KMS-11 (cell line): ENCODE measurements around the gene WIPF3.
"Not testable (repeated sequence)": the region's sequence is repeated elsewhere in the genome, so short reads cannot be mapped to it uniquely, and the experiment has no call there.

Source experiments
- H2AFZ ChIP-seq: fragments of 200-600 bp; sonication (generic); 2 replicates; pipeline ENCODE4 v1.6.1; 2016; ENCODE audit warnings: antibody characterized with exemption, mixed run types, low read depth
- H3K27ac ChIP-seq: fragments of 200-600 bp; sonication (generic); 2 replicates; pipeline ENCODE4 v1.6.1; 2016; ENCODE audit warnings: mild to moderate bottlenecking, mixed run types
- H3K27me3 ChIP-seq: fragments of 200-600 bp; sonication (generic); 2 replicates; pipeline ENCODE4 v1.6.1; 2017; ENCODE audit warnings: mild to moderate bottlenecking, low read depth, mixed run types, moderate library complexity; ENCODE audit not compliant: insufficient read depth
- H3K36me3 ChIP-seq: fragments of 200-600 bp; sonication (generic); 2 replicates; pipeline ENCODE4 v1.6.1; 2017; ENCODE audit warnings: mild to moderate bottlenecking, mixed run types; ENCODE audit not compliant: insufficient read depth
- H3K4me1 ChIP-seq: fragments of 200-600 bp; sonication (generic); 2 replicates; pipeline ENCODE4 v1.6.1; 2016; ENCODE audit warnings: mild to moderate bottlenecking, low read depth, mixed run types; ENCODE audit not compliant: poor library complexity, severe bottlenecking
- H3K4me2 ChIP-seq: fragments of 200-600 bp; sonication (generic); 2 replicates; pipeline ENCODE4 v1.7.0; 2016; ENCODE audit warnings: mild to moderate bottlenecking, mixed run types
- H3K4me3 ChIP-seq: fragments of 200-600 bp; sonication (generic); IDR thresholded peaks from 2 replicates; pipeline ENCODE4 v1.6.1; 2017; ENCODE audit warnings: low read depth, low read length, mixed read lengths; ENCODE audit not compliant: insufficient read depth
- H3K79me2 ChIP-seq: fragments of 200-600 bp; sonication (generic); 2 replicates; pipeline ENCODE4 v1.6.1; 2016; ENCODE audit warnings: low read depth, mixed run types; ENCODE audit not compliant: insufficient read depth
- H3K9ac ChIP-seq: fragments of 200-600 bp; sonication (generic); 2 replicates; pipeline ENCODE4 v1.6.1; 2016; ENCODE audit warnings: mild to moderate bottlenecking, mixed run types
- H4K20me1 ChIP-seq: fragments of 200-600 bp; sonication (generic); 2 replicates; pipeline ENCODE4 v1.6.1; 2016; ENCODE audit warnings: mild to moderate bottlenecking, mixed run types; ENCODE audit not compliant: insufficient read depth
- TF ChIP-seq, protein P1 (sequence below): fragments of 200-600 bp; sonication (generic); conservative IDR thresholded peaks from 2 replicates; pipeline ENCODE4 v1.6.1; 2017; ENCODE audit warnings: low read depth, mild to moderate bottlenecking, antibody characterized with exemption, low read length, moderate library complexity, mixed read lengths

Gene WIPF3

DNA sequence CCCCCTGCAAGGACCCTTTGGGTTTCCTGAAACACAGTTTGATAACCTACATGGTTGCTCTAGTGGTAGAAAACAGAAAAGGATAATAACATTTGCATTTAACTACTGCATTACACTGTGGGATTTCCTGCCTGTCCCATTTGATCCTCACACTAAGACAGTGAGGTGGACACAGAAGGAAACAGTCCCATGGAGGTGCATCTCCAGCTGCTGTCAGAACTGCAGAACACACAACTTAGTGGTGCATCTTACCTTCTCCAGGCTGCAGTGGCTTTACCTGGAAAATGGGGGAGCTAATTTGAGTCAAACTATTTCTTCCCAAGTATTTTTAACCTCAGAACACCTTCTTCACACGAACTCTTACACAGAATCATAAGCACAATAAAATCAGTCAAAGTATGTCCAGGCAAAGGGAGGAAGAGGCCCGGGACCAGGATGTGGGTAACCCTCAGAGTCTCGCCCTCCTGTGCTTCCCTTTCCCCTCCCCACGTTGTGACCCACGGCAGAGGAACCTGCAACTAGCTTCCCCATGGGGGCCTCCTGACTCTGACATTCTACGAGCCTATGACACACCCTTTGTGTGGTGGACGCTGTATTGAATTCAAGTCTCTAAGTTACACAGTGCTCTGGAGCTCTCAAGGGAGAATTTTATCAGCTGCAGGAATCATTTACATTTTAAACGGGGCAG, 149.6 kb downstream of the WIPF3 start:
- Histone ChIP-seq H3K4me2 (no peak overlapping the region), H3K36me3 (no peaks in the 10 kb centered on the region), H3K27ac (no peak overlapping the region), H3K79me2 (no peaks in the 10 kb centered on the region), H3K4me3 (no peak overlapping the region), H2AFZ (no peak overlapping the region), H4K20me1 (no peaks in the 10 kb centered on the region), H3K4me1 (no peaks in the 10 kb centered on the region), H3K9ac (no peak overlapping the region), H3K27me3 (no peaks in the 10 kb centered on the region)
- TF ChIP-seq, protein P1, sequence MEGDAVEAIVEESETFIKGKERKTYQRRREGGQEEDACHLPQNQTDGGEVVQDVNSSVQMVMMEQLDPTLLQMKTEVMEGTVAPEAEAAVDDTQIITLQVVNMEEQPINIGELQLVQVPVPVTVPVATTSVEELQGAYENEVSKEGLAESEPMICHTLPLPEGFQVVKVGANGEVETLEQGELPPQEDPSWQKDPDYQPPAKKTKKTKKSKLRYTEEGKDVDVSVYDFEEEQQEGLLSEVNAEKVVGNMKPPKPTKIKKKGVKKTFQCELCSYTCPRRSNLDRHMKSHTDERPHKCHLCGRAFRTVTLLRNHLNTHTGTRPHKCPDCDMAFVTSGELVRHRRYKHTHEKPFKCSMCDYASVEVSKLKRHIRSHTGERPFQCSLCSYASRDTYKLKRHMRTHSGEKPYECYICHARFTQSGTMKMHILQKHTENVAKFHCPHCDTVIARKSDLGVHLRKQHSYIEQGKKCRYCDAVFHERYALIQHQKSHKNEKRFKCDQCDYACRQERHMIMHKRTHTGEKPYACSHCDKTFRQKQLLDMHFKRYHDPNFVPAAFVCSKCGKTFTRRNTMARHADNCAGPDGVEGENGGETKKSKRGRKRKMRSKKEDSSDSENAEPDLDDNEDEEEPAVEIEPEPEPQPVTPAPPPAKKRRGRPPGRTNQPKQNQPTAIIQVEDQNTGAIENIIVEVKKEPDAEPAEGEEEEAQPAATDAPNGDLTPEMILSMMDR = no peak

DNA sequence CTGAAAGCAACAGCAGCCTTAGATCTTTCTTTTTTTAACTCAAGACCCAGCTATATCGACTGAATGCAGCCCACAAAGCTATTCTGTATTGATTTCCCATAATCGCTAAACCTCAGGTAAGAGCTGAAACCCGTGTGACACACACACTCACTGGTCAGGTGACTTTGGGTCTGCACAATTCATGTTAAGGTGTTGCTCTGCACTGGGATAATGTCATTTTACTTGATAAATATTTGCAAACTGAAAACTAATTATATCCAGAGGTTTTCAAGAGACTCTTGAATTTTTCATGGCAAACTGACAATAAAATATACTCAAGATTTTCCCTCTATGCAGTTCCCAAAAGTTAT, 150.2 kb downstream of the WIPF3 start:
- H3K27me3 ChIP-seq = no peaks in the 10 kb centered on the region
- H3K4me3 ChIP-seq = no peak overlapping the region
- H3K27ac ChIP-seq = no peak overlapping the region
- TF ChIP-seq, protein P1 = no peak
- H4K20me1 ChIP-seq = no peaks in the 10 kb centered on the region
- H3K4me1 ChIP-seq = no peaks in the 10 kb centered on the region
- H3K36me3 ChIP-seq = no peaks in the 10 kb centered on the region
- no peak overlapping the region for H2AFZ ChIP-seq
- no peak overlapping the region for H3K9ac ChIP-seq
- no peaks in the 10 kb centered on the region for H3K79me2 ChIP-seq
- no peak overlapping the region for H3K4me2 ChIP-seq

DNA sequence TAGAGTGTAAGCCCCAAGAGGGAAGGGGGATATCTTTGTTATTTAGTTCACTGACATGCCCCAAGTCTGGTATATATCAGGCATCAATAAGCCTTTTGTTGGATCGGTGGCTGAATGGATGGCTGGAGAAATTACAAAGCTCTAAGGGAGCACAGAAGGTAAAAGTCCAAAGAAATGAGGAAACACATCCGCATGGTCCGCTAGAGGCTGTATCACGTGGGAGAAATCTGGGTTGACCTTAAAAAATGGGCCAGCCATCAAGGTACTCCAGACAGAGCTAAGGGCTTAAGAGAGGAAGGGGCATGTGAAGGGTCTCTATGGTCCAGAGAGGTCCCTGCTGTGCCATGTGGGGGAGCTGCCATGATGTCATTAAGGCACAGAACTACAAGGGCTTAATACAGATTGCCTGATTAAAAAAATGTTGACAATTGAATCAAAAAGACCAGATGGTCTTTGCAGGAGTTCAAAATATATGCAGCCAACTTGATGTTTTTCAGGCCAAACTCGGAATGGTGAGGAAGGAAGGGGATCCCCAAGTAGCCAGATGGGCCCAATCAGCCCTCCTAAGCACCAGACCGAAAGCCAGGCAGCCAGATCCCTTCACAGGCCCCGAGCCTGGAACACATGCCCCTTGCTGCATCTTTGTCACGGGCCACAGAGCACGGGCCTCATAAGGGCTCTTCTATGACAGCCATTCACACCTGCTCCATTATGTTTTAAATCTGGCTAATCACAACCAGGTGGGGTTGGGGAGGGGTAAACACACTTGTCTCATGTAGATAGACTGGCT, 151.4 kb downstream of the WIPF3 start:
- H3K4me3 ChIP-seq = no peak overlapping the region
- H3K36me3 ChIP-seq = no peaks in the 10 kb centered on the region
- no peaks in the 10 kb centered on the region for H3K79me2 ChIP-seq
- no peak overlapping the region for H3K27ac ChIP-seq
- TF ChIP-seq, protein P1 = no peak
- no peak overlapping the region for H2AFZ ChIP-seq
- H3K4me2 ChIP-seq = no peak overlapping the region
- no peak overlapping the region for H3K9ac ChIP-seq
- H3K27me3 ChIP-seq = no peaks in the 10 kb centered on the region
- no peaks in the 10 kb centered on the region for H3K4me1 ChIP-seq
- H4K20me1 ChIP-seq = no peaks in the 10 kb centered on the region

DNA sequence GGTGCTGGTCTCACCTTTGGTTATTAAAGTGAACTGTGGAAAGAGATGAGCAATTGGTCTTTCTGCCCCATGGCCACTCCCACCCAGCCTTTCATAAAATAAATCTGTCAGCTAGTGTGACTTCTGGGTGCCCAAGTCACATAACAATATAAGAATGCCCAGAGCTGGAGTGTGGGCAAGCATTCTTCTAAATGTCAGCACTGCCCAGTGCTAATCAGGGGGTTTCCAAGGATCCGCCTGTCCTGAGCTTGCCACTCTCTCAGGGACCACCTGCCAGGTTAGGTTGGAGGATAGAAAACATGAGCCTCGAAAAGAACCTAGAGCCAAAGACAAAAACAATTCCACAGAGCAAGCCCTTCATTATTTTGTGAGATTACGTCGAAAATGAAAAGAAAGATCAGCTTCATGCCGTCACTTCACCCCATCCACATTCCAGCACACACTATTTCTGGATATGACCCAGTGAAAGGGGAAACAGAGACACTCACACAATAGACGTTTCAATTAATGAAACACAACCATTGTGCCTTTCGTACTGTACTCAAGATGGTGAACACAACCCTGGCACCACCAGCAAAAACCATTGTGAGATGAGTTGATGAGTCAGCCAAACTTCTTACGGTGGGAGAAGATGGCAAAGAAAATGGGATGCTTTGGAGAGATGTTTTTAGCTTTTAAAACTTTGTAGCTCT, 152.5 kb downstream of the WIPF3 start:
- H3K9ac ChIP-seq = no peak overlapping the region
- H3K4me2 ChIP-seq = no peak overlapping the region
- H3K36me3 ChIP-seq = no peaks in the 10 kb centered on the region
- no peaks in the 10 kb centered on the region for H3K27me3 ChIP-seq
- no peaks in the 10 kb centered on the region for H4K20me1 ChIP-seq
- H3K4me1 ChIP-seq = no peaks in the 10 kb centered on the region
- H2AFZ ChIP-seq = no peak overlapping the region
- H3K27ac ChIP-seq = no peak overlapping the region
- no peak overlapping the region for H3K4me3 ChIP-seq
- TF ChIP-seq, protein P1 = no peak
- H3K79me2 ChIP-seq = no peaks in the 10 kb centered on the region

DNA sequence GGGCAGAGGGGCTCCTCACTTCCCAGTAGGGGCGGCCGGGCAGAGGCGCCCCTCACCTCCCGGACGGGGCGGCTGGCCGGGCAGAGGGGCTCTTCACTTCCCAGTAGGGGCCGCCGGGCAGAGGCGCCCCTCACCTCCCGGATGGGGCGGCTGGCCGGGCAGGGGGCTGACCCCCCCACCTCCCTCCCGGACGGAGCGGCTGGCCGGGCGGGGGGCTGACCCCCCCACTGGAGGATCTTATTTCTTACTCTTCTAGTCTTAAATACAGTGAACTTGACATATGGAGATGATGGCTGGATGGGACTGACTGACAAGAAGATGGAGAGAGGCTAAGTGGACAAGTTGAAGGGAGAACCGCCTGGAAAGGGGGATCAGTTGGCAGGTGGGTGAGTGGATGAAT, 155.3 kb downstream of the WIPF3 start:
- not testable (repeated sequence) for H3K79me2 ChIP-seq, H3K4me2 ChIP-seq, H2AFZ ChIP-seq, H3K4me1 ChIP-seq, H4K20me1 ChIP-seq, H3K27ac ChIP-seq, H3K4me3 ChIP-seq, H3K36me3 ChIP-seq, H3K27me3 ChIP-seq, H3K9ac ChIP-seq
